Body of pancreas (tissue), 4 donors: Measurements from ENCODE around the gene HEY2. TPM values are rescaled to one million over a fixed set of nuclear protein-coding genes. Genes with fewer than 3 reads are reported as not detected.

ENCODE experiments used
- ATAC-seq: fragments of 150-250 bp; one replicate; pipeline ENCODE4 v1.9.1; 2016
- DNase-seq, 4 donors: peaks; one replicate each; pipeline ENCODE4 v3.0.0-alpha.2; 2019
- H3K27ac ChIP-seq, 4 donors: fragments of 200-600 bp; sonication (generic); 1 replicate in 3 of 4; 2 replicates in 1 of 4; pipeline versions ENCODE4 v1.5.1 to v1.6.1; 2016 to 2019; ENCODE audit warnings: mild to moderate bottlenecking in 1 of 4, mixed read lengths in 1 of 4, moderate library complexity in 1 of 4
- H3K27me3 ChIP-seq, 2 donors: fragments of 200-600 bp; sonication (generic); one replicate each; pipeline ENCODE4 v1.6.0; 2016; ENCODE audit warnings: mild to moderate bottlenecking in 1 of 2
- H3K36me3 ChIP-seq, 2 donors: fragments of 200-600 bp; sonication (generic); replicated peaks in 1 of 2; 2 replicates each; pipeline ENCODE4 v1.5.1; 2016; ENCODE audit warnings: low read depth in 2 of 2; ENCODE audit not compliant: insufficient read depth in 1 of 2
- H3K4me1 ChIP-seq: fragments of 200-600 bp; sonication (generic); one replicate; pipeline ENCODE4 v1.6.0; 2016
- H3K4me3 ChIP-seq, 2 donors: fragments of 200-600 bp; sonication (generic); 1 replicate in 1 of 2; 2 replicates in 1 of 2; pipeline ENCODE4 v1.5.1; 2016 to 2019
- H3K9me3 ChIP-seq, 3 donors: fragments of 200-600 bp; sonication (generic); 1 replicate in 2 of 3; 2 replicates in 1 of 3; pipeline ENCODE4 v1.5.1; 2016
- POLR2A ChIP-seq, 3 donors: fragments of 450-650 bp; IDR thresholded peaks; one replicate each; pipeline ENCODE4 v1.6.1; 2016; ENCODE audit warnings: antibody characterized with exemption in 3 of 3, mild to moderate bottlenecking in 2 of 3
- WGBS, 2 donors: methylation state at CpG; one replicate each; pipeline ENCODE4 v1.1.5; 2017; 5-methylcytosine and 5-hydroxymethylcytosine counted together
- intact Hi-C: fragments of 100-400 bp; cut with DNase I; formaldehyde crosslinking; loops from one replicate; pipeline ENCODE4 v1.15.1; 2023
- total RNA-seq, 2 donors: library from RNA; depleted of rRNA; stranded (reverse); fragments of >200 nt; gene quantifications; one replicate each; pipeline ENCODE4 v1.1.0, GENCODE V29; 2016
- TF ChIP-seq, protein P1 (sequence below), 7 experiments: fragments of 450-650 bp in 4 of 7; fragments of 200-600 bp in 3 of 7; sonication (generic) in 3 of 7; IDR thresholded peaks; one replicate each; pipeline ENCODE4 v1.5.1; 2016 to 2019; ENCODE audit warnings: antibody characterized with exemption in 7 of 7

HEY2 gene
- total RNA-seq, 2 donors from 2014 or later = 2.6 to 7.3 TPM

DNA sequence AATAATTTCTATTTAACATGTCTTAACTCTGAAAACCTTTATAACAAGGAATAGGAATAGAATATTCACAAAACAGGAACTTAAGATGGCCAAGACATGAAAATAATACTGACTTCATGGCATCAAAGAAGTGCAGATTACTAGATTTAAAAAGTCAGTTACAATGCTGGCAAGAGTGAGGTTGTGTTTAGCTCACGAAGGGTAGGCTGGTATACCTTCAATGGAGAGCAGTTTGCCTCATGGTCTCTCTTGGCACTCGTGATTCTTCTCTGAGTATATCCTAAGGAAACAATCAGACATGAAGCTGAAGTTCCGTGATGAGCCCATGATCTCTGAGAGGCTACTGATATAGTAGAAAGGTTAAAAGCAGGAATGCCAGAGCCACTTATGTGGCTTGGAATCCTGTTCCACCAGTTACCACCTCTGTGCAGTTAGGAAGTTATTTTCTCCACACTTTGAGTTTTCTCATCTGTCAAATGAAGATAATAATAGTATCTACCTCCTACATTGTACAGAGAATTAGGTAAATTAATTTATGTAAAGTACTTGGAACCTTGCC is 48.5 kb downstream of the HEY2 start:
- DNase-seq (no peak), ATAC-seq (no peak)
- 82 to 83% methylated on average over 3 of the region's 3 CpGs for WGBS, 2 donors
- intact Hi-C loops = loop anchor here (10.0 kb wide), 1 partner anchor 167 kb away; no protein-coding TSS in a partner anchor
- no peak for TF ChIP-seq POLR2A (IDR thresholded peaks at IDR 0.05)
- TF ChIP-seq, protein P1, sequence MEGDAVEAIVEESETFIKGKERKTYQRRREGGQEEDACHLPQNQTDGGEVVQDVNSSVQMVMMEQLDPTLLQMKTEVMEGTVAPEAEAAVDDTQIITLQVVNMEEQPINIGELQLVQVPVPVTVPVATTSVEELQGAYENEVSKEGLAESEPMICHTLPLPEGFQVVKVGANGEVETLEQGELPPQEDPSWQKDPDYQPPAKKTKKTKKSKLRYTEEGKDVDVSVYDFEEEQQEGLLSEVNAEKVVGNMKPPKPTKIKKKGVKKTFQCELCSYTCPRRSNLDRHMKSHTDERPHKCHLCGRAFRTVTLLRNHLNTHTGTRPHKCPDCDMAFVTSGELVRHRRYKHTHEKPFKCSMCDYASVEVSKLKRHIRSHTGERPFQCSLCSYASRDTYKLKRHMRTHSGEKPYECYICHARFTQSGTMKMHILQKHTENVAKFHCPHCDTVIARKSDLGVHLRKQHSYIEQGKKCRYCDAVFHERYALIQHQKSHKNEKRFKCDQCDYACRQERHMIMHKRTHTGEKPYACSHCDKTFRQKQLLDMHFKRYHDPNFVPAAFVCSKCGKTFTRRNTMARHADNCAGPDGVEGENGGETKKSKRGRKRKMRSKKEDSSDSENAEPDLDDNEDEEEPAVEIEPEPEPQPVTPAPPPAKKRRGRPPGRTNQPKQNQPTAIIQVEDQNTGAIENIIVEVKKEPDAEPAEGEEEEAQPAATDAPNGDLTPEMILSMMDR (IDR thresholded peaks at IDR 0.05) = no peak
- no peaks in the 10 kb centered on the region for H3K4me1 ChIP-seq
- no peak overlapping the region for H3K27ac ChIP-seq
- no peaks in the 10 kb centered on the region for H3K27me3 ChIP-seq
- H3K4me3 ChIP-seq = no peak overlapping the region
- H3K9me3 ChIP-seq = no peaks in the 10 kb centered on the region
- no peaks in the 10 kb centered on the region for H3K36me3 ChIP-seq

DNA sequence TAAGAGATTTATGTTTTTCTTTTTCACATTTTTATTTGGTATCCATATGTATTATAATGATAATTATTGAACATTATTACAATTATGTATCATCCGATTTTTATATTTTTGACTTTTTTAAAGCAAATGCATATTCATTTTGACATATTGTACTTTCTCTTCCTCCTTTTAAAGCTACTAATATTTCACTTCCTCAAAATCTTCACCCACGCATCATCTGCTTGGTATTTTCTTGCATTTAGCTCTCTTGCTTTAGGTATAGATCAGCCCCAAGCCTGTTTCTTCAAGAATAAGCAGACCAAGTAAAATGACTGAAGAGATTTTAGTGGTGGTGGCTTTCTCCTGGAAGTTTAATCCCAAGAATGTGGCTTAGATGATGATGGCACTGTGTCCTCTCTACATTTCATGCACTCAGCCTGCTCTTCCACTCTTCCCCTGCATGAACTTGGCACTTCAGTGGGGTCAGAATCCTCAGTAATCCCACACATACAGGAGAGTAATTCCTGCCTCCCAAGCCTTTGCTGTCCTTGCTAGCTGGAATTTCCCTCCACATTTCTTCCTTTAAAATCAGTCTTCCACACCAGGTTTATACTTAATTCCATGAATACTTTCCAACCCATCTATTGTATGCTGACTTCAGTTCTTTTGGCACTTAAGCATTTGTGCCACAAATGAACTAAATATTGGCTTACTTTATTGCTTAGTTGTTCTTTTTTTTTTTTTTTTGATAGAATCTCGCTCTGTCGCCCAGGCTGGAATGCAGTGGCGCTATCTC is 49.5 kb downstream of the HEY2 start:
- TF ChIP-seq, protein P1 (IDR thresholded peaks at IDR 0.05) = no peak
- TF ChIP-seq POLR2A (IDR thresholded peaks at IDR 0.05) = no peak
- Histone ChIP-seq H3K27ac (no peak overlapping the region), H3K4me3 (no peak overlapping the region), H3K4me1 (peaks cover 4% of the 10 kb centered on the region), H3K9me3 (no peaks in the 10 kb centered on the region), H3K27me3 (no peaks in the 10 kb centered on the region), H3K36me3 (no peaks in the 10 kb centered on the region)
- 83 to 88% methylated on average over 5 of the region's 5 CpGs for WGBS, 2 donors
- intact Hi-C loops = loop anchor here (10.0 kb wide), 1 partner anchor 166 kb away; no protein-coding TSS in a partner anchor
- ATAC-seq (no peak), DNase-seq (no peak)

DNA sequence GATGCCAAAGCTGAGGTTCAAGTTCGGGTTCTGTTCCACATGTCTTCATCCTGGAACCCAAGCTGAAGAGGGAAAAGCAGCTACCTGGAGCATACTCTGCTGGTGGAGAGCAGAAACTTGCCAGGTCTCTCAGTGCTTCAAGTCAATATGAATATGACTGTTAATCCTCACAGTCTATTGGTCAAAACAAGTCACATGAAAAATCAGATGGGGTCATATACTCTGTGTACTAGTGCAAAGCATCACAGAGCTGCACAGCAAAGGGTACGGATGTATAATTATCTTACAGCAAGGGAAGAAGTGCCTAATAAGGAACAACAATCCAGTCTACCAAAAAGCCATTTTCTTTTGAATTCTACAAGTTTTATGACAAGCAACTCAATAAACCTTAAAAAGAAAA is 53.0 kb downstream of the HEY2 start:
- Histone ChIP-seq H3K27me3 (no peaks in the 10 kb centered on the region), H3K4me1 (peaks cover 14% of the 10 kb centered on the region), H3K9me3 (no peaks in the 10 kb centered on the region), H3K36me3 (no peaks in the 10 kb centered on the region), H3K27ac (peak overlapping the region in 1 of 4 donors; percentile 52), H3K4me3 (no peak overlapping the region)
- intact Hi-C loops = no loop called here
- TF ChIP-seq, protein P1 (IDR thresholded peaks at IDR 0.05) = no peak
- no peak for TF ChIP-seq POLR2A (IDR thresholded peaks at IDR 0.05)
- no peak for ATAC-seq
- 81 to 84% methylated on average over 2 of the region's 2 CpGs for WGBS, 2 donors
- no peak for DNase-seq

DNA sequence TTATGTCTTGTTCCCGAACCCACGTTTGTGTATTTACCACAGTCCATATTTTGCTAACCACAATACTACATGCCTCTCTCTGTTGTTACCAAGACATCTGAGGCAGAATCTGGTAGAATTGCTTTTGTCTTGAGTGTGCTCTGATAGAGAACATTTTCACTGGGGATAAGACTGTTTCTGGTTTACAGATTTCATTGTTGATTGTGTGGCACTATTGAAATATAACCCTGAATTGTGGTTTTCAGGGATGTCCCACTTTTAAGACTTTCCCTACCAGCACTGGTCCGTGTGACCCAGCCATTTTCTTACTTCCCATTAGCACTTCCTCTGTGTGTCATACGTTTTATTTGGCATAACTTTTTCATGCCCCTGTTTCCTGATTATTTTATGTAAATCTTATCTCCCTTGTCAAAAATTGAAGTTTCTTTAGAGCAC is 53.5 kb downstream of the HEY2 start:
- Histone ChIP-seq H3K4me3 (no peak overlapping the region), H3K4me1 (peaks cover 14% of the 10 kb centered on the region), H3K27ac (peak overlapping the region in 2 of 4 donors; percentile 42 to 52), H3K27me3 (no peaks in the 10 kb centered on the region), H3K36me3 (no peaks in the 10 kb centered on the region), H3K9me3 (no peaks in the 10 kb centered on the region)
- 26 to 28% methylated on average over 4 of the region's 4 CpGs for WGBS, 2 donors
- TF ChIP-seq, protein P1 (IDR thresholded peaks at IDR 0.05) = no peak
- TF ChIP-seq POLR2A (IDR thresholded peaks at IDR 0.05) = no peak
- ATAC-seq (peak; percentile 79), DNase-seq (peak in 1 of 4 donors; percentile 34)
- intact Hi-C loops = no loop called here
